SH-SY5Y (cell line): ENCODE results near the gene MCL1.

Experiments used
- GATA2 ChIP-seq: IDR thresholded peaks from 2 replicates; pipeline ENCODE4 v1.6.1; 2011; ENCODE audit warnings: mild to moderate bottlenecking, low read depth, low read length
- GATA3 ChIP-seq: IDR thresholded peaks from 2 replicates; pipeline ENCODE4 v1.6.1; 2011; ENCODE audit warnings: low read depth, mild to moderate bottlenecking, low read length, moderate library complexity

DNA sequence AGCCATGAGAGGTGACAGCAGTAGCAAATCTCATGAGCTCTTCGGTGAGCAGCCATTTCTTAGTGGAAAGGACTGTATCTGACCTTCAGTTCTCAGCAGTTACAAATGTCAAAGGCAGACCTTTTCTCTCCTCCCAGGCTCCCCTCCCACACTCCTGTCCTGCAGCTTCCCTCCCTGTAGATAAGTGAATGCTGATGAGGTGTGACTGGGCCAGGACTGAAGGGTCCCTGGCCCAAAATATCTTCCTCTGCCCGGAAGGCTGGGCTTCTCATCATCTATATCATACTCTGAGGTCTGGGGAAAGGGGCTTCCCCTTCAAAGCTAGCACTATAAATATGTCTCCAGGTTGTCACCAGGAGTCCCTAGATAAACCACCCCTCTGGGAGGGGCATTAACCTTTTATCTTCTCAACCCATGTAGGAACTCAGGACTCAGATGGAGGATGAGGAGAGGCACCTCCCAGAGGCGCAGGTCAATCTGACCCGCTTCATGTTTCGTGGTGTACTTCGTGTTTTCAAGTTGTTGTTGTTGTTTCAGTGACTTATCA, 33.9 kb downstream of the MCL1 start:
- TF ChIP-seq GATA2 (no peak), GATA3 (no peak)
